DMS53 treated with DMSO at 0.1 percent for 48 hours (cell line): ENCODE data around the gene AUTS2.

Experiments
- DNase-seq: peaks from one replicate; lab custom pipeline; 2025; ENCODE audit not compliant: unreplicated experiment; lab: John Stamatoyannopoulos, UW

AUTS2 gene

DNA sequence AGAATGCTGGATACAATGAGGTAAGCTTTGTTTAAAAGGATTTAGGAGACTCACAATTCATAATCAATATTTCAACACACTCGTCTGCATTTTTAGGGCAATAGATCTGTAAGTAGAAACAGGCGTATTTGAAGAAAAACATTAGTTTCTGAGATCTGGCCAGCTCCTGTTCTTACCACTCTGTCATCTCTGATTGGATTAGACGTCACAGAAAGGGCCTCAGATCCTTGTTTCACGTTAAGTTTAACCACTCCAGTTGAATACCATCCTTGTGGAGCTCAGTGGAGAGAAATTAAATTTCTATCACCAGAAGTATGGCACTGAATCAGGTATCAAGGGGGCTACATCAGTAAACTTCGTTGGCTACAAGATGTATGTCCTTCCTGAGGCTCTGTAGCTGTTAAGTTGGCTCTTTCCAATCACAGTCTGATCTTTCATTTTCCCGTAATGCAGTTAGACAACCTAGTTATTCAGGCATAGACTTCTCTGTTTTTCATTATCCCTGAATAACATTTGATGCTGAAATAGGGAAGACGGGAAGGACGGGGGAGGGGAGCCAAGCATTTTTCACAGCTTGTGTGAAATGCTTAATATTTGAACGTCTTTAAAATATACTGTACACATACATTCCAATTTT is 874.4 kb downstream of the AUTS2 start:
- no peak for DNase-seq

- DNase-seq = no peak
Measured at GRCh38 chr7:70474639-70475234, 876.5 kb downstream of the AUTS2 start.

DNA sequence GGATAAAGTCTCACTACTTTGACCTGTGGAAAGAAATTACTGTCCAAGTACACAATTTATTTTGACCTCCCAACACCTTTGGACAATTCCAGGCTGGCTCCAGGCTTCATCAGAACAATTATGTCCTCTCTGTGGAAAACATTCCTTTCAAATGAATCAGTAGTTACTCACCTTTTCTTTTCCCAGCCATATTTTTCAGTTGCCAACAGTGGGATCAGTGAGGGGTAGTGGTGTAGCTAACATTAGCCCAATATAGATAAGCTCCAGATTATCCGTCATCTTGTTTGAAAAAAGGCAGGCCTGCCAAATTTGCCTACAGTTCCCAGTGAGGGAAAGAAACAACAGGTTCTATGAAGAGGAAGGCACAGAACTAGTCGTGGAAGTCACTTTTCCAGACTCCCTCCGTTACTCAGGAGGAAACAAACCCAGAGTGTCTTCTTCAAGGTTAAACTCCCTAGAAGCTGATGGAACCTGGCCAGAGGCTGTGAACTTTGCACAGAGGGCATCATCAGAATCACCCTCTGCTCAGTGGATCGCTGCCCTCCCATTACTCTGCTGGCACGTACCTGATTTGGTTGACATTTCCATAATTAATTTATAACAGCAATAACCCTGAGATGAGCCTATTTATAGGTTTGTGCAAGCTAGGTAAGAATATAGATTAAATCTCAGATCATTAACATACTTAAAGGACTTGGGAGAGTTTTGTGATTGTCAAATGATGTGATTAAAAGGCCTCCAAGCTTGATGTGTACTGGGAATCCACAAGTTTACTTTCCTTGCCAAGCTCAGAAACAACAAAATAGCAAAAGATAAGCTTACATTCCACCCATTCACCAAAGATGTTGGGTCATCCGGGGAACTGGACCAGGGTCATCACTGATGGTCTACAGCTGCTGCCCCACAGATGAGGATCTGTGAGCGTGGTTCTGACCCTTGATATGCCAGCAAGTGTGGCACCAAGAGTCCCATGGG is 879.0 kb downstream of the AUTS2 start:
- no peak for DNase-seq

GRCh38 chr7:70479153-70480021 is 881.1 kb downstream of the AUTS2 start:
- no peak for DNase-seq

GRCh38 chr7:70480927-70481569 is 882.8 kb downstream of the AUTS2 start:
- DNase-seq = no peak

DNA sequence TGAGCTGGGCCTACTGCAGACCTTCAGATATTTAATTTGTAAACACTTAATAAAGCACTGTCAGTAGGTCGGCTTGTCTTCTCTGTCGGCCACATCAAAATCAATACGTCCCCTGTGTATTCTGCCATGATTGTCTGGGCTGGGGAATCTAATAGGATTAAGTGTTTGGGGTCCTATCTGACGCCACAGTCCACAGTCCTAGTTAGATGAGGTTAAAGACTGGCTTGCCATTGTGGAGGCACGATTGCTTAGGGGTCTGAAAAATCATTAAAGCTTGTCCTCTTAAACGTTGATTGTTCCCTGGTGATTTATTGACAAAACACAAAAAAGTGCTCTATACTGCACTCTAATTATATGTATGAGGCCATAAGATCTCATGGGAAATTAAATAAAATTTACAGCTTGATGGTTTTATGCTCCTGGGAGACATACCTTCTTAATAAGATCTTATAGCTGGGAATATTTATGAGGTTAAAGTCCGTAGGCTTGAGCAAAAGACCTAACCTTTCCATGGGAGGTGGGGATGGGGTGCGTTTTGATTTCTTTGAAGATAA is 883.4 kb downstream of the AUTS2 start:
- no peak for DNase-seq

DNA sequence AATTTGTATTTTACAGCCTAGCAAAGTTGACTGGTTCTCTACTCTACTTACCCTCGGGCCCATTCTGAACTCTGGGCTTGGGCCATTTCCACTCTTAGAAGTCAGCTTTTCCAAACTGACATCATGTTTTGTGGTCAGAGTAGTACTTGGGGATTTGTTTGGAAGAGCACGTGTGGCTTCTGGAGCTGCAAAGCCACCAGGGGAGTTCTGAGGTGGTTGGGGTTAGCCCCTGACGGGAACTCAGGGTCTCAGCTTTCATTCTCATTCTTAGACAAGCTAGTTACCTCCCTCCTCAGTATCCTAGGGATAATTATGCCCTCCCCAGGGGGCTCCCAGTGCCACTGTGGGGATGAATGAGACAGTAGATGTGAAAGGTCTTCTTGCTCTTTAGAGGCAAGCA is 886.0 kb downstream of the AUTS2 start:
- no peak for DNase-seq

DNA sequence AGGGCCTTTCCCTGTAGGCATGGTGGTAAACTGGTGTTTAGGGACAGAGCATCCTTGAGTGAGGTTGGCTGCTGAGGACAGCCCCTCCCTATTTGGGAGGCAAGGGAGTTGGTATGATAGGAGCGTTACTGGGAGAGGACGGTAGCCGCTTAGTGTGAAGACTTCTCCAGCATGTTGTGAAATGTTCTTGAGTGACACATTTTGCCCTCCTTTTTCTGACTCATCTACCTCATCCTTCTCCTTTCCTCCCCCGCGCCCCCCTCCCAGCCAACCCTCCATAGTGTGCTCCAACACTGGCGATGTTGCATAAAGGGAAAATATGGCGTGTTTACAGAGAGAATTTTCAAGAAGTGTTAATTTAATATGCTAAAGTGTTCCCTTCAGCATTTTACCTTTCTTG is 888.7 kb downstream of the AUTS2 start:
- no peak for DNase-seq

DNA sequence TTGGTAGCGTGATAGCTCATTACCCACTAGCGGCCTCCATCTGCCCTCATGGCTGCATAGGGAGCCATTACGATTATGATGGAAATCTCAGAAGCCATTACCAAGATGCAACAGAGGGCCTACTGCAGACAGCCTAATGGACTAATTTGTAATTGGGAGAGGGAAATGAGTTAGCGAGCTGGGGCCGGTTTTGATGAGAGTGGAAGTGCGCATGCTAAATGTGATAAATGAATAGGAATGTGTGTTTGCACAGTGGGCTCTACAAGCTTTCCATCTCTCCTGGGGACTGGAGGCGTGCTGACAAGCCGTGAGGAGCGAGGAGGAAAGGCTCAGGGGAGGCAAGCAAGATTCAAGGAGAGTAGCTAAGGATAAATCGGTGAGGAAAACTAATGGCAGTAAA is 889.2 kb downstream of the AUTS2 start:
- DNase-seq = no peak

- no peak for DNase-seq
Measured at GRCh38 chr7:70487886-70488285, 889.6 kb downstream of the AUTS2 start.

DNA sequence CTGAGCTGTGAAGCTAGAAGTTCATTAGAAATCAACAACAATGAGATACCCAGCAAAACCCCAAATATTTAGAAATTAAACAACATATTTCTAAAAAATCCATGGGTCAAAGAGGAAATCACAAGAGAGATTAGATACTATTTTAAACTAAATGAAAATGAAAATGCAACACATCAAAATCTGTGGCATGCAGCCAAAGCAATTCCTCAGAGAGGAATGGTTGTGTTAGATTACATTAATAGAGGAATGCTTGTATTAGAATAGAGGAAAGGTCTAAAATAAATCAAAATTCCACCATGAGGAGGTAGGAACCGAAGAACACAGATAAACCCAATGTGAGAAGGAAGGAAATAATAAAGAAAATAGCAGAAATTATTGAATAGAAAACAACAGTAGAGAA is 891.5 kb downstream of the AUTS2 start:
- DNase-seq = no peak

DNA sequence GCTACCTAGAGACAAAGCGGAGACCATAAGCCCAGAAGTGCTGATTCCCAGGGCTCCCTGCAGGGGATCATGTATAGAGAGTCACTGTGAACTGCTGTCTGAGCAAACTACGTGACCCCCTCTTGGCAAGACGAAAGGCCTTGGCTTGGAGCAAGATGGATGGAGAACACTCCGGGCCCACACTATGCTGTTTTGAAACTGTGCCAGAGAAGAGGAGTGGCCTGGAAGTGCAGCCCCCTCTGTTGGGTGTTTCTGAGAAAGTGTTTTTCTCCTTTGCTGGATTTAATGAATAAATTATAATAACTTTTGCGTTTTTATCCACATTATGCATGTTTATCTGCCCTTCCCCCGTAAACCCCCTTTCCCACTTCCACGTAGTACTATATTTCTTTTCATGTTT is 894.4 kb downstream of the AUTS2 start:
- DNase-seq = no peak

DNA sequence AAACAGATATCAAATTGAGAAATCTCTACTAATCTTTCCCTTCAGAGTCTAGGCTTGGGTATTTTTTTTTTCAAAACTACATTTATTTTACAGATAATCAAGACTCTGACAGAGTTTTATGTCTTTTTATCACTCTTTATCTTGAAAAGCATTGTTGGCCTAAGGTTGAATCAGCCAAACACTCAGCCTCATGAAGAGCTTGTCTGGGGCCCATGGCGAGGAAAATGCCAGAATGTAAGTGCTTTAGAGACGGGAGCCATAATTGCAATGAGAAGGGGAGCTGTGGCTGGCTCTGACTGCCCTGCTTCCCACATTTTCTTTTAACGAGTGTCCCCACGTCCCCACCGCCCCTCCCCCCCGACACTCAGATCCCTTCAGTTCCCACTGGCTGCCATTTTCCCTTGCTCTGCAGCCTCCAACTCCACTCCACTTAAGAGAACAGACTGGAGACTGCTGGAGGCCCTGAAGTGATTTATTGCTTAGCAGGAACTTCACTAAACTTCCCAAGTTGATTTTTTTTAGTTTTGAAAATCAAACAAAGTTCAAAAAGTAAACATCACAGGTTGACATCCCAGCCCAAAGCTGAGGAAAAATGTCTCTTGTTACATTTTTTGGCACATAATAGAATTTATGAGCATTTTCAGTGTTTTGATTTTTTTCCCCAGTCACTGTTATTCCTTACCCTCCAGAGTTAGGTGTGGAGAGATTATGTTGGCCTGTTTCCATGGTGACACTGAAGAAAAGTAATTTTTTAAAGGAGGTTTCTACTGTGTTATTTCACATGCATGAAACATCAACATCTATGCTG is 896.2 kb downstream of the AUTS2 start:
- DNase-seq = no peak

- DNase-seq = no peak
Measured at GRCh38 chr7:70495033-70495376, 896.7 kb downstream of the AUTS2 start.

DNA sequence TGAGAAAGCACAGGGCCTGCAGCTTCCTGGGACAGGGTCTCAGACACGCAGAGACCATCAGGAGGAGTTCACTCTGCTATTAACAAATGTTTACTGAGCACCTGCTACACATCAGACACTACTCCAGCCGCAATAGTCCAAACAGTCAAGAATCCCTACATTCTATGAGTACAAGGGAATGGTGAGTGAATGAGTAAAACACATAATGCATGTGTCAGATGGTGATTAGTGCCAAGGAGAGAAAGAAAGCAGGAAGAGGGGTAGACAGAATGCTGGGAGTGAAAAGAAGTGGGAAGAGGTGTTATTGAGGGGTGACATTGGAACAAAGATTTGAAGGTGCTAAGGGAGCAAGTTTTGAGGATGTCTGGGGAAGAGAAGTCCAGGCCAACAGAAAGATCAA is 899.5 kb downstream of the AUTS2 start:
- no peak for DNase-seq

DNA sequence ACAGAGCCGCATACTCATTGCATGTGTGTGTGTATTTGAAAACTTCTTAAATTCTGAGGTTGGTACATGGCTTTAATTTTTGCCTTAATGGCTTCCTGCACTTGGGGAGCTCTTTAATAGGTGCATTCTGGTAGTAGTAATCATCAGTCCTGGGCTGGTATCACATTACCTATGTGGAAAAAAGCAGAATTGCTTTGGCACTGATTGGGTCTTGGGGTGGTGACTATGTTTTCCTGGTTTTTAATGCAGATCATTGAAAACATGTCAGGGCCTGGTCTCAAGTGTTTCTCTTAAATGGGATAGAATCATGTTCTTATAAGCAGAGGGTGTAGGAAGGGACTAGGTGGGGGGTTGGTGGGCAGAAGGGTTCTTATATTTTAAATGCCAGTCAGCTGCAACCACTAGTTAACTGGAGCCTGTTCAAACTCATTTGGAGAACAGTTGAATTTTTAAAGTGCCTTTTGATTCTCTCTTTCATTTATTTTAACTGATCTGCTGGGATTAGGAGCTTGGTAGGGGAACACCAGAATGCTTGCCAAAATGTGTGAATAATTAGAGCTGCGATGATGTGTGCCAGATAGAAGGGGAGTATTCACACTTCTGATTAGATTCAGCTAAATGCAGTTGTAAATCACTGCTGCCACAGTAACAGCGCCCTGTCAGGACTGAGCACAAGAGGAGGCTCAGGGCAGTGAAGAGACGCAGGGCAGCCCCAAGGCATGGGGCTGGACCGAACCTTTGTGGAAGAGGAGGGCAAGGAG is 900.1 kb downstream of the AUTS2 start:
- DNase-seq = no peak

DNA sequence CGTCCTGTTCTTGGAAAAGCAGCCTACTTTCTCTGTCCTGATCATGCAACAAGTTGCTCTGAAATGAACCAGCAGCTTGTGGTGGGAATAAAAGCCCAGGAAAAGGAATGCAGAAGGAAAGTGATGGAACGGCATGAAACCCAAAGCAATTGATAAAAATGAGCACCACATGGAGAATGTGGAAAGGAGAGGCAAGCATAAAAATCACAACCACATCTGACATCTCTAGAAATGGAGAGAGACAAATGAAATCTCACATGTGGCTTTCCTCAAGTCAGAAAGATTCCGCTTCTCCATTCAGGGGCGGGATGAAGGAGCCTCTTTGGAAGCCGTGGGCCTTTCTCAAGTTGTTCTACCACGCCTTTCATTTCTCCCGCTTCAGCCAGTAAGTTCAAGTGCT is 902.0 kb downstream of the AUTS2 start:
- no peak for DNase-seq

GRCh38 chr7:70502117-70502863 is 904.0 kb downstream of the AUTS2 start:
- no peak for DNase-seq
